HCT116 (cell line): ENCODE results near the gene PFKP. TPM values are rescaled to one million over a fixed set of nuclear protein-coding genes. Genes with fewer than 3 reads are reported as not detected.

Experiments used
- ATAC-seq: fragments of 200-7000 bp; cut with Tn5 transposase; 2 replicates; pipeline ENCODE4 v1.9.1; 2020; ENCODE audit warnings: mild to moderate bottlenecking, moderate library complexity
- BruUV-seq: library from RNA; stranded (reverse); fragments of 400-500 nt; replicated peaks from 2 replicates; lab custom pipeline; 2021; lab: Mats Ljungman, UMichigan
- CTCF ChIA-PET: fragments of 300-600 bp; sonication (Branson Sonifier 250); formaldehyde crosslinking; loops from one replicate; lab custom pipeline; 2021; ENCODE audit warnings: antibody characterized with exemption; lab: Charles Lee
- POLR2A ChIA-PET: fragments of 300-600, 350-600 bp; sonication (Branson Sonifier 250); formaldehyde crosslinking; loops from one replicate; lab custom pipeline; 2021; ENCODE audit warnings: antibody characterized with exemption; lab: Charles Lee
- RAD21 ChIA-PET, 2 experiments: fragments of 300-600 bp; sonication (Branson Sonifier 250); formaldehyde crosslinking; loops; one replicate each; lab custom pipeline; 2023; ENCODE audit warnings: low total read pairs in 2 of 2; ENCODE audit not compliant: uncharacterized antibody in 2 of 2, unreplicated experiment in 2 of 2, low non-redundant PET in 1 of 2; lab: Charles Lee
- DNase-seq: peaks from one replicate; pipeline ENCODE4 v3.0.0-alpha.2; 2010; ENCODE audit warnings: low read depth, low spot score
- H2AFZ ChIP-seq: fragments of 200-600 bp; shearing (Covaris generic), sonication (generic); 2 replicates; pipeline ENCODE4 v1.6.1; 2017; ENCODE audit warnings: low read depth, mixed run types, mixed read lengths, antibody characterized with exemption, low read length; ENCODE audit not compliant: poor library complexity, severe bottlenecking
- H3K27ac ChIP-seq: 2 replicates; pipeline ENCODE4 v1.5.1; 2012; ENCODE audit warnings: low read depth, low read length
- H3K27me3 ChIP-seq: fragments of 200-600 bp; sonication (generic); 2 replicates; pipeline ENCODE4 v1.6.1; 2016; ENCODE audit warnings: mixed run types, low read length, mixed read lengths; ENCODE audit not compliant: insufficient read depth
- H3K36me3 ChIP-seq, 2 experiments: fragments of 200-500 bp in 1 of 2; fragments of 200-600 bp in 1 of 2; sonication (Bioruptor generic) in 1 of 2; sonication (generic) in 1 of 2; 2 replicates each; pipeline versions ENCODE4 v1.5.1 to v1.6.1; 2014 to 2016; ENCODE audit warnings: low read length in 2 of 2, inconsistent platforms in 1 of 2, mixed read lengths in 1 of 2, mixed run types in 1 of 2; ENCODE audit not compliant: insufficient read depth in 2 of 2, control insufficient read depth in 1 of 2
- H3K4me1 ChIP-seq, 2 experiments: fragments of 200-600 bp in 1 of 2; sonication (generic) in 1 of 2; 2 replicates each; pipeline versions ENCODE4 v1.5.1 to v1.6.1; 2012 to 2017; ENCODE audit warnings: low read length in 2 of 2, inconsistent platforms in 1 of 2, mild to moderate bottlenecking in 1 of 2, mixed read lengths in 1 of 2, mixed run types in 1 of 2, moderate library complexity in 1 of 2; ENCODE audit not compliant: insufficient read depth in 2 of 2, control insufficient read depth in 1 of 2
- H3K4me2 ChIP-seq: fragments of 200-600 bp; sonication (generic); 2 replicates; pipeline ENCODE4 v1.6.1; 2017; ENCODE audit warnings: mixed run types, low read length, mixed read lengths
- H3K4me3 ChIP-seq, 2 experiments: fragments of 200-600 bp in 1 of 2; sonication (generic) in 1 of 2; replicated peaks in 1 of 2; 2 replicates each; pipeline ENCODE4 v1.5.1; 2011 to 2016; ENCODE audit warnings: low read length in 2 of 2, control low read depth in 1 of 2, low read depth in 1 of 2, mild to moderate bottlenecking in 1 of 2, mixed read lengths in 1 of 2, mixed run types in 1 of 2
- H3K79me2 ChIP-seq: fragments of 200-600 bp; sonication (generic); 2 replicates; pipeline ENCODE4 v1.6.1; 2017; ENCODE audit warnings: mild to moderate bottlenecking, mixed run types, low read length, moderate library complexity, mixed read lengths; ENCODE audit not compliant: insufficient read depth
- H3K9ac ChIP-seq: fragments of 200-600 bp; sonication (generic); 2 replicates; pipeline ENCODE4 v1.6.1; 2016; ENCODE audit warnings: low read length, mixed read lengths
- H3K9me2 ChIP-seq: fragments of 200-600 bp; sonication (generic), shearing (Covaris generic); 2 replicates; pipeline ENCODE4 v1.6.1; 2017; ENCODE audit warnings: mixed run types, mild to moderate bottlenecking, moderate library complexity; ENCODE audit not compliant: insufficient read depth
- H3K9me3 ChIP-seq, 2 experiments: fragments of 200-500 bp in 1 of 2; fragments of 200-600 bp in 1 of 2; sonication (Bioruptor generic) in 1 of 2; sonication (generic) in 1 of 2; 2 replicates each; pipeline ENCODE4 v1.6.1; 2014 to 2017; ENCODE audit warnings: low read length in 2 of 2, mixed read lengths in 2 of 2, inconsistent platforms in 1 of 2, low read depth in 1 of 2, mild to moderate bottlenecking in 1 of 2, mixed run types in 1 of 2, moderate library complexity in 1 of 2; ENCODE audit not compliant: control insufficient read depth in 1 of 2, insufficient read depth in 1 of 2
- H4K20me1 ChIP-seq: fragments of 200-600 bp; sonication (generic), shearing (Covaris generic); 2 replicates; pipeline ENCODE4 v1.6.1; 2017; ENCODE audit warnings: mixed run types, mild to moderate bottlenecking, moderate library complexity; ENCODE audit not compliant: insufficient read depth
- ATF3 ChIP-seq: IDR thresholded peaks from 2 replicates; pipeline ENCODE4 v1.6.1; 2012
- CEBPB ChIP-seq: IDR thresholded peaks from 2 replicates; pipeline ENCODE4 v1.6.1; 2012; ENCODE audit warnings: low read depth
- CTCF ChIP-seq, 3 experiments: fragments of 200-600 bp in 1 of 3; sonication (generic) in 1 of 3; IDR thresholded peaks in 2 of 3; conservative IDR thresholded peaks in 1 of 3; 2 replicates each; pipeline ENCODE4 v1.5.1; 2012 to 2017; ENCODE audit warnings: low read depth in 2 of 3, low read length in 2 of 3, antibody characterized with exemption in 1 of 3, borderline replicate concordance in 1 of 3, control low read depth in 1 of 3, mild to moderate bottlenecking in 1 of 3, mixed read lengths in 1 of 3, mixed run types in 1 of 3, moderate library complexity in 1 of 3; ENCODE audit not compliant: insufficient read depth in 1 of 3
- ELF1 ChIP-seq: IDR thresholded peaks from 2 replicates; pipeline ENCODE4 v1.6.1; 2012; ENCODE audit warnings: low read depth, borderline replicate concordance
- EZH2 ChIP-seq: fragments of 200-600 bp; sonication (generic); IDR thresholded peaks from 2 replicates; pipeline ENCODE4 v1.6.1; 2017; ENCODE audit warnings: antibody characterized with exemption, mixed run types
- FOSL1 ChIP-seq: IDR thresholded peaks from 2 replicates; pipeline ENCODE4 v1.6.1; 2012; ENCODE audit warnings: low read depth
- JUND ChIP-seq: IDR thresholded peaks from 2 replicates; pipeline ENCODE4 v1.6.1; 2012
- SP1 ChIP-seq: IDR thresholded peaks from 2 replicates; pipeline ENCODE4 v1.6.1; 2012; ENCODE audit warnings: low read depth
- SRF ChIP-seq: IDR thresholded peaks from 2 replicates; pipeline ENCODE4 v1.6.1; 2012; ENCODE audit warnings: low read depth
- TCF7L2 ChIP-seq: IDR thresholded peaks from 2 replicates; pipeline ENCODE4 v1.7.0; 2011; ENCODE audit warnings: borderline replicate concordance, inconsistent platforms; ENCODE audit not compliant: insufficient read depth, insufficient read length; ENCODE audit errors: extremely low read depth
- YY1 ChIP-seq: IDR thresholded peaks from 2 replicates; pipeline ENCODE4 v1.6.1; 2011; ENCODE audit warnings: low read length, low read depth, moderate library complexity, mild to moderate bottlenecking; ENCODE audit not compliant: insufficient replicate concordance; ENCODE audit errors: extremely low read depth
- ZBTB33 ChIP-seq: IDR thresholded peaks from 2 replicates; pipeline ENCODE4 v1.6.1; 2011; ENCODE audit warnings: mild to moderate bottlenecking, low read length, moderate library complexity; ENCODE audit not compliant: insufficient replicate concordance; ENCODE audit errors: extremely low read depth
- ZFX ChIP-seq: fragments of 450-650 bp; IDR thresholded peaks from 2 replicates; pipeline ENCODE4 v1.6.1; 2017
- ZNF274 ChIP-seq: fragments of 200-500 bp; sonication (Bioruptor generic); IDR thresholded peaks from 2 replicates; pipeline ENCODE4 v1.6.1; 2014; ENCODE audit warnings: mild to moderate bottlenecking, low read depth, low read length, inconsistent platforms
- intact Hi-C: fragments of 100-400 bp; cut with micrococcal nuclease; formaldehyde crosslinking; loops from 2 replicates; pipeline ENCODE4 v1.10.0; 2022
- total RNA-seq: library from RNA; stranded (reverse); gene quantifications from one replicate; pipeline ENCODE4 v1.2.1, GENCODE V29; 2021; ENCODE audit not compliant: unreplicated experiment

PFKP gene
- total RNA-seq, 1 experiment from 2014 or later: 237 TPM

GRCh38 chr10:3020311-3020710 lies 47.0 kb upstream of the PFKP start:
- no peak for ATAC-seq

GRCh38 chr10:3020881-3021280 lies 46.5 kb upstream of the PFKP start:
- Histone ChIP-seq H3K9me2 (no peaks in the 10 kb centered on the region), H3K4me3 (no peak overlapping the region), H3K27me3 (peaks cover 59% of the 10 kb centered on the region), H4K20me1 (no peaks in the 10 kb centered on the region), H3K36me3 (no peaks in the 10 kb centered on the region), H3K27ac (no peak overlapping the region), H2AFZ (no peak overlapping the region), H3K4me1 (no peaks in the 10 kb centered on the region), H3K9ac (no peak overlapping the region), H3K9me3 (no peaks in the 10 kb centered on the region), H3K79me2 (no peaks in the 10 kb centered on the region), H3K4me2 (no peak overlapping the region)
- DNase-seq: no peak
- no TSS peak for BruUV-seq
- ChIA-PET RAD21 (no interaction called here), POLR2A (no interaction called here), CTCF (no interaction called here)
- intact Hi-C loops: no loop called here
- ATAC-seq: no peak
- TF ChIP-seq CTCF (IDR thresholded peaks at IDR 0.05 in 2 of 3, conservative IDR thresholded peaks at IDR 0.05 in 1 of 3; ENCODE audit: borderline replicate concordance in 1 of 3, insufficient read depth in 1 of 3, low read depth in 2 of 3, low read length in 2 of 3): no peak
- no peak for TF ChIP-seq FOSL1
- TF ChIP-seq ZFX: no peak
- TF ChIP-seq EZH2: no peak
- no peak for TF ChIP-seq JUND
- no peak for TF ChIP-seq SRF
- TF ChIP-seq CEBPB: no peak
- no peak for TF ChIP-seq ATF3
- no peak for TF ChIP-seq YY1
- no peak for TF ChIP-seq ELF1

More at GRCh38 chr10:3020311-3020710, 47.0 kb upstream of the PFKP start:
- Histone ChIP-seq H3K4me2 (no peak overlapping the region), H3K27me3 (peaks cover 58% of the 10 kb centered on the region), H3K9ac (no peak overlapping the region), H3K4me1 (no peaks in the 10 kb centered on the region), H3K9me3 (no peaks in the 10 kb centered on the region), H2AFZ (no peak overlapping the region), H3K27ac (no peak overlapping the region)
- ChIA-PET RAD21 (no interaction called here), POLR2A (no interaction called here)
- DNase-seq: no peak
- TF ChIP-seq ZBTB33: no peak
- no peak for TF ChIP-seq JUND
- TF ChIP-seq ELF1: no peak
- TF ChIP-seq TCF7L2: no peak
- no peak for TF ChIP-seq ZFX
- no peak for TF ChIP-seq SP1
- TF ChIP-seq ZNF274: no peak
- TF ChIP-seq CEBPB: no peak
- TF ChIP-seq, all 23 proteins: peak for 0
- Histone ChIP-seq H3K9me2 (no peaks in the 10 kb centered on the region), H4K20me1 (no peaks in the 10 kb centered on the region), H3K79me2 (no peaks in the 10 kb centered on the region), H3K4me3 (no peak overlapping the region), H3K36me3 (no peaks in the 10 kb centered on the region)
- intact Hi-C loops: no loop called here
- CTCF ChIA-PET: no interaction called here
- no TSS peak for BruUV-seq
